Natural killer cell (primary cell): ENCODE results near the gene ADAMTSL5. TPM values are rescaled to one million over a fixed set of nuclear protein-coding genes. Genes with fewer than 3 reads are reported as not detected.

Experiments used
- ATAC-seq, 3 donors: fragments of 150-1000 bp in 2 of 3; fragments of 200-7000 bp in 1 of 3; cut with Tn5 transposase; 1 replicate in 1 of 3; 2 replicates in 2 of 3; pipeline ENCODE4 v1.10.0; 2021; ENCODE audit warnings: mild to moderate bottlenecking in 2 of 3, moderate library complexity in 2 of 3
- DNase-seq, 2 donors: peaks; one replicate each; pipeline versions ENCODE4 v3.0.0 to v3.0.0-alpha.2; 2013 to 2021; ENCODE audit warnings: mixed read lengths in 1 of 2
- H3K27ac ChIP-seq: one replicate; pipeline ENCODE4 v1.5.1; 2013; ENCODE audit warnings: mild to moderate bottlenecking, low read length
- H3K27me3 ChIP-seq: one replicate; pipeline ENCODE4 v1.6.1; 2013; ENCODE audit warnings: low read length; ENCODE audit not compliant: control insufficient read depth, insufficient read depth
- H3K36me3 ChIP-seq: one replicate; pipeline ENCODE4 v1.6.1; 2013; ENCODE audit warnings: low read length; ENCODE audit not compliant: control insufficient read depth, insufficient read depth
- H3K4me1 ChIP-seq: one replicate; pipeline ENCODE4 v1.6.1; 2013; ENCODE audit warnings: low read length; ENCODE audit not compliant: control insufficient read depth, insufficient read depth
- H3K4me3 ChIP-seq: one replicate; pipeline ENCODE4 v1.5.1; 2013; ENCODE audit warnings: low read length
- H3K9me3 ChIP-seq: one replicate; pipeline ENCODE4 v1.6.1; 2013; ENCODE audit warnings: low read length; ENCODE audit not compliant: control insufficient read depth, insufficient read depth
- H3K27ac Mint-ChIP-seq, 2 donors: one replicate each; pipeline ENCODE4 v1.8.0; 2022; ENCODE audit warnings: mild to moderate bottlenecking in 2 of 2, mixed read lengths in 2 of 2, moderate library complexity in 1 of 2
- H3K27me3 Mint-ChIP-seq, 2 donors: one replicate each; pipeline ENCODE4 v1.8.0; 2022; ENCODE audit warnings: low read depth in 2 of 2, mixed read lengths in 2 of 2
- H3K36me3 Mint-ChIP-seq: one replicate; pipeline ENCODE4 v1.8.0; 2022; ENCODE audit warnings: mixed read lengths
- H3K4me1 Mint-ChIP-seq, 2 donors: one replicate each; pipeline ENCODE4 v1.8.0; 2022; ENCODE audit warnings: mixed read lengths in 2 of 2
- H3K4me3 Mint-ChIP-seq: one replicate; pipeline ENCODE4 v1.8.0; 2022; ENCODE audit warnings: mild to moderate bottlenecking, moderate library complexity, mixed read lengths
- H3K9me3 Mint-ChIP-seq, 2 donors: one replicate each; pipeline ENCODE4 v1.8.0; 2022; ENCODE audit warnings: mixed read lengths in 2 of 2
- WGBS: methylation state at CpG from one replicate; pipeline ENCODE4 v1.1.7; 2013; ENCODE audit warnings: missing lambda C conversion rate; ENCODE audit not compliant: insufficient coverage; 5-methylcytosine and 5-hydroxymethylcytosine counted together
- intact Hi-C: fragments of 100-400 bp; cut with micrococcal nuclease; formaldehyde crosslinking; loops from one replicate; pipeline ENCODE4 v1.14.2; 2022
- total RNA-seq, 4 donors: library from RNA; stranded (reverse); fragments of 120-200 nt in 1 of 4; gene quantifications; one replicate each; pipeline versions ENCODE4 v1.2.3 to v1.2.4, GENCODE V29; 2013 to 2022
- TF ChIP-seq, protein P1 (sequence below): fragments of 200-600 bp; IDR thresholded peaks from one replicate; pipeline ENCODE4 v1.8.0; 2022; ENCODE audit warnings: antibody characterized with exemption

ADAMTSL5 gene
- total RNA-seq, 3 donors from 2014 or later (not counting 1 experiment from before 2014, with no cell fraction given): 0.70 to 2.5 (median 1.0) TPM

DNA sequence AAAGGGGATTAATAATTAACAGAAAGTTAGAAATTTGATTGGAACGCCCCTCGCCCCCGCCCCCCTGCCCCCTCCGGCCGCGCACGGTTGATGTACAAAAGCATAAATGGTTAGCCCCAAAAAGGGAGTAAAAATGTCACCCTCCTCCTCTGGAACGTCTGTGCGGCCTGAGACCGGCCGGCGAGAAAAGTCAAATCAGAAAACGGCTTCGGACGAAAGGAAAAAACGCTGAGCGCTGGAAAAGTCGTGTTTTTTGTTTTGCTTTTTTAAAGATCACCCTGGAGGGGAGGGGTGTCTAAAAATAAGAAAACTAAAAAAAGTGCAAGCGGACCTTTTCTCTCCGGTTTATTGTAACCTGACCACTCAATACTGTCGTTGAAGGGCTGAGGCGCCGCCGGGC is 42.1 kb upstream of the ADAMTSL5 start:
- H3K4me1 ChIP-seq: no peaks in the 10 kb centered on the region
- no peaks in the 10 kb centered on the region for H3K27me3 ChIP-seq
- TF ChIP-seq, protein P1, sequence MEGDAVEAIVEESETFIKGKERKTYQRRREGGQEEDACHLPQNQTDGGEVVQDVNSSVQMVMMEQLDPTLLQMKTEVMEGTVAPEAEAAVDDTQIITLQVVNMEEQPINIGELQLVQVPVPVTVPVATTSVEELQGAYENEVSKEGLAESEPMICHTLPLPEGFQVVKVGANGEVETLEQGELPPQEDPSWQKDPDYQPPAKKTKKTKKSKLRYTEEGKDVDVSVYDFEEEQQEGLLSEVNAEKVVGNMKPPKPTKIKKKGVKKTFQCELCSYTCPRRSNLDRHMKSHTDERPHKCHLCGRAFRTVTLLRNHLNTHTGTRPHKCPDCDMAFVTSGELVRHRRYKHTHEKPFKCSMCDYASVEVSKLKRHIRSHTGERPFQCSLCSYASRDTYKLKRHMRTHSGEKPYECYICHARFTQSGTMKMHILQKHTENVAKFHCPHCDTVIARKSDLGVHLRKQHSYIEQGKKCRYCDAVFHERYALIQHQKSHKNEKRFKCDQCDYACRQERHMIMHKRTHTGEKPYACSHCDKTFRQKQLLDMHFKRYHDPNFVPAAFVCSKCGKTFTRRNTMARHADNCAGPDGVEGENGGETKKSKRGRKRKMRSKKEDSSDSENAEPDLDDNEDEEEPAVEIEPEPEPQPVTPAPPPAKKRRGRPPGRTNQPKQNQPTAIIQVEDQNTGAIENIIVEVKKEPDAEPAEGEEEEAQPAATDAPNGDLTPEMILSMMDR: no peak
- no peak overlapping the region for H3K27ac ChIP-seq
- H3K27ac Mint-ChIP-seq: no peak overlapping the region
- peaks cover 0 to under 1% of the 10 kb centered on the region in 2 donors for H3K4me1 Mint-ChIP-seq
- 96% methylated on average over 24 of the region's 24 CpGs for WGBS
- H3K27me3 Mint-ChIP-seq: peaks cover 0 to 3% of the 10 kb centered on the region in 2 donors
- no peak for ATAC-seq
- no peaks in the 10 kb centered on the region for H3K36me3 Mint-ChIP-seq
- H3K4me3 ChIP-seq: no peak overlapping the region
- DNase-seq: no peak
- no peaks in the 10 kb centered on the region for H3K9me3 ChIP-seq
- no peaks in the 10 kb centered on the region for H3K9me3 Mint-ChIP-seq
- intact Hi-C loops: no loop called here
- no peaks in the 10 kb centered on the region for H3K36me3 ChIP-seq
- no peak overlapping the region for H3K4me3 Mint-ChIP-seq

GRCh38 chr19:1553415-1553814 is 40.6 kb upstream of the ADAMTSL5 start:
- H3K36me3 Mint-ChIP-seq: no peaks in the 10 kb centered on the region

DNA sequence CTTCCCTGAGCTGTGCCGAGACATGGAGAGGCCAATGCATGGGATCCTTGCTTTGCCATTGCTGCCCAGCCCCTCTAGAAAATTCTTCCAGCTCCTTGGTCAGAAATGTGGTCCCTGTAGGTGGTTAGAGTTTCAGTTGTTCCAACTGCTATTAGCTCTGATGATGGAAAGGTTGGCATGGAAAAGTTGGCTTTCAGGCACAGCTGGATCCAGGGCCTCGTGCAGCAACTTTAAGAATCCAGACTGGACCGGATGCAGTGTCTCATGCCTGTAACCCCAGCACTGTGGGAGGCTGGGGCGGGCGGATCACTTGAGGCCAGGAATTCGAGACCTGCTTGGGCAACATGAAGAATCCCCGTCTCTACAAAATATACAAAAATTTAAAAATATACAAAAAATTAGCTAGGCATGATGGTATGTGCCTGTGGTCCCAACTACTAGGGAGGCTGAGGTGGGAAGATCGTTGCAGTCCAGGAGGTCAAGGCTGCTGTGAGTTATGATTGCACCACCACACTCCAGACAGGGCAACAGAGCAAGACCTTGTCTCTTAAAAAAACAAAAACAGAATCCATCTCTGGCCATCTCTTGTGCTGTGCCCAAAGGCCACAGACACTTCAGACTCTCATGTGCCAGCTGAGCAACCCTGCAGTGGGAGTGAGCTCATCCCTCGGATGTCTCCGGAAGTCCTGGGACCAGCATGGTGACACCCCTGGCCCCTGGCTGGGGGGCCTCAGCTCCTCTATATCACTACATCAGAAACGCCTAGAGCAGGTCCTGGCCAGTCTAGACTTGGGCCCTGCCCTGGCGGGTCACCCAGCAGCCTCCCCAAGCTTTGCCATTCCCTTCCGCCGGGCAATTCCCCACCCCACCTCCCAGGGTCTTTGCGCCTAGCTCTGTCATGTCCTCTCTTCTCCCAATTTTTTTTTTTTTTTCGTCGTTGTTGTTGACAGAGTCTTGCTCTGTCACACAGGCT is 38.5 kb upstream of the ADAMTSL5 start:
- Mint-ChIP-seq H3K27me3 (peaks cover 0 to 6% of the 10 kb centered on the region in 2 donors), H3K4me1 (peaks cover 0 to 1% of the 10 kb centered on the region in 2 donors), H3K27ac (no peak overlapping the region), H3K9me3 (no peaks in the 10 kb centered on the region), H3K4me3 (no peak overlapping the region), H3K36me3 (no peaks in the 10 kb centered on the region)
- no peaks in the 10 kb centered on the region for H3K36me3 ChIP-seq
- no peak overlapping the region for H3K27ac ChIP-seq
- H3K9me3 ChIP-seq: no peaks in the 10 kb centered on the region
- peaks cover under 1% of the 10 kb centered on the region for H3K4me1 ChIP-seq
- no peaks in the 10 kb centered on the region for H3K27me3 ChIP-seq
- no peak for DNase-seq
- ATAC-seq: no peak
- TF ChIP-seq, protein P1: no peak
- WGBS: 85% methylated on average over 16 of the region's 17 CpGs
- intact Hi-C loops: no loop called here
- no peak overlapping the region for H3K4me3 ChIP-seq

More at GRCh38 chr19:1553415-1553814, 40.6 kb upstream of the ADAMTSL5 start:
- no peaks in the 10 kb centered on the region for H3K27me3 ChIP-seq
- intact Hi-C loops: no loop called here
- TF ChIP-seq, protein P1: no peak
- no peak overlapping the region for H3K27ac Mint-ChIP-seq
- WGBS: 88% methylated on average over 10 of the region's 10 CpGs
- H3K27me3 Mint-ChIP-seq: peaks cover 0 to 3% of the 10 kb centered on the region in 2 donors
- no peak overlapping the region for H3K27ac ChIP-seq
- H3K4me3 ChIP-seq: no peak overlapping the region
- ATAC-seq (no peak), DNase-seq (no peak)
- no peaks in the 10 kb centered on the region for H3K9me3 Mint-ChIP-seq
- no peaks in the 10 kb centered on the region for H3K9me3 ChIP-seq
- H3K36me3 ChIP-seq: no peaks in the 10 kb centered on the region
- no peaks in the 10 kb centered on the region for H3K4me1 Mint-ChIP-seq
- H3K4me1 ChIP-seq: no peaks in the 10 kb centered on the region
- no peak overlapping the region for H3K4me3 Mint-ChIP-seq
